Fibroblast of skin of right quadriceps (primary cell): ENCODE data around the gene BIRC5.
A peak's percentile ranks its signal among the peaks of the same experiment; 100 is the strongest.

ENCODE experiments used
- DNase-seq: peaks from one replicate; pipeline ENCODE4 v3.0.0-alpha.2; 2013

Gene BIRC5

DNA sequence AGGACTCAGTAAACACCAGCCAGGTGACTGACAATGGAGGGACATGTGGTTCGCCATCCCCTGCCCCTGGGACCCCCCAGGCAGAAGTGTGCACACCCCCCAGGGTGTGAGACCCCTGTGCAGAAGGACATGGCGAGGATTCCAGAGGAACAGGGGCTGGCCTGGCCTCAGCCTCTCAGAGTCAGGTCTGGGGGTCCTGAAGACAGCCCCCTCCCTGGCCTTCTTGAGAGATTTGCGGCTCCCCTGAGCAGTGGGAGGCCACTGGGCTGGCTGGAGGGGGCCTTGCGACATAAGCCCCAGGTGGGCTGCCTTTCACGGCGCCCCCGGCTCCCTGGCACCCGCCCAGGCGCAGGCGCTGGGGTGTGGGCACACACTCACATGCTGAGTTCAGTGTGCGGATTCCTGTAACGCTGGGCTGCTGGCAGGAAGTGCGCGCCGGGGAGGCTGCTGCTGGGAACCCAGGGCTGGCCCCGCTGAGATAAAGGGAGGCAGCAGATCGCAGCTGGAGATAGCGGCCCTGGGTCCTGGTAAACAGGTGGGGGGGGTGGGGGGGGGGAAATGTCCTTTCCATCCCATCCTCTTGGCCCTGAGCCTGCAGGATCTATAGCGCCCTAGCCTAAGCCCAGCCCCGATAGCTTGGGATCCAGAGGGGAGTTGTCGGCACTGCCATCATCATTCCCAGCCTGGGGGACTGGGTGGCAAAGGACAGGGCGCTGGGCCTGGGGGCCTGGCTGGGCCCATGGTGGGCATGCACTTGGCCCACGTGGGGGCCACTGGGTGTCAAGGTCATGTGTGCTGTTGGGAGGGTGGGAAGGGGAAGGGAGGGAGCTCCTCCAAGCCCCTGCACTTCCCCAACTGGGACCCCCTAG, 44.5 kb downstream of the BIRC5 start:
- peak; percentile 38 for DNase-seq

GRCh38 chr17:78259192-78259554, 45.1 kb downstream of the BIRC5 start:
- DNase-seq, result no peak

DNA sequence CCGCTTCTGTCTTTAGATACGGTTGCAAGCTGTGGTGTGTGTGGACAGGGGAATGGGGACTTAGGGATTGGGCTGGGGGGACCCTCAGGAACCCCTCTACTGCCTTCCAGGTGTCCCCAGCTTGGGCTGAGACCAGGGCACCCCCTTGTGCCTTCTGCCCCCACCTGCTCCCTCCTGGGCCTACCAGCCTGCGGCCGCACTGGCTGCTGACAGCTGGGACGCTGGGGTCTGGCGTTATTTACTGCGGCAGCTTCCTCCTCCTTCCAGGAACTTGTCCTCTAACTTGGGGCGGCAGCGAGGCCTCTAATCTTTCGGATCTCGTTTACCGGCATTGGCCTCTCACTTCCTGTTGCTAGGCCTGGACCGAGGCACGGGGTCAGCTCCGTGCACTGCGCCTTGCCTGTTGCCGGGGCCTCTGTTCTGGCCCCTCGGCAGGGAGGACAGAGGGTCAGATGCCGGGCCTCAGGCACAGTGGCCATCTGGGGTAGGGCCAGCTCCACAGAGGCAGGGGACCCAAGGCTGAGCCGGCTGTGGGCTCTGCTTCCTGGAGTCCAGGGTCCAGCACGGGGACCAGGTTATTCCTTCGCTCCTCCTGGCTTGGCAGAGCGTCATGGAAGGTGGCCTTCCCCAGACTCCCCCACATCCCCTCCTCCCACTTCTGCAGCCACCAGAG, 49.1 kb downstream of the BIRC5 start:
- DNase-seq, result no peak

DNA sequence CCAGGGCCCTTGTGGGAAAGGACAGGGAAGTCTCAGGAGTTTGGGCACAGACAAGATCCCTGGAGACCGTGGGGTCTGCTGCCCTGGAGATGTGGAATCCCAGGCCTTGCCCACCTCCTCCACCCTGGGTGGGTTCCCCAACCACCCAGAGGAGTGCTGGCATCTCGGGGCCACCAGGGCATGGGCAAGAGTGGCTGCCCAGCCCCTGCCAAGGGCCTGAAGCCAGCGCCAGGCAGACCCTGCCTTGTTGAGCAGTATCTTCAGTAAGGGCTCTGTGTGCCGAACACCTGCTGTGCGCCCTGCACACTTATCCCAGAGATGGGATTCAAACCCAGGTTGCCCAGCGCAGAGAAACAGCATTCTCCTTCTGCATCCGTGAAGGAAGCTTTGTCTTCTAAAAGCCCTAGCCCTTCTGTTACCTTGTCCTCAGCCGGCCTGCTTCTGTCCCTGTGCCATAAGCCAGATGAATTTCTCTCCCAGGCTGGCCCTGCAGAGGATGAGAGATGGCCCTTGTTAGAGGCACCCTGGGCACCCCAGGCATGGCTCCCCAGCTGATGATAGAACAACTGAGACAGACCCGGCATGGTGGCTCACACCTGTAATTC, 49.8 kb downstream of the BIRC5 start:
- no peak for DNase-seq

GRCh38 chr17:78264590-78264989, 50.5 kb downstream of the BIRC5 start:
- DNase-seq, result no peak

DNA sequence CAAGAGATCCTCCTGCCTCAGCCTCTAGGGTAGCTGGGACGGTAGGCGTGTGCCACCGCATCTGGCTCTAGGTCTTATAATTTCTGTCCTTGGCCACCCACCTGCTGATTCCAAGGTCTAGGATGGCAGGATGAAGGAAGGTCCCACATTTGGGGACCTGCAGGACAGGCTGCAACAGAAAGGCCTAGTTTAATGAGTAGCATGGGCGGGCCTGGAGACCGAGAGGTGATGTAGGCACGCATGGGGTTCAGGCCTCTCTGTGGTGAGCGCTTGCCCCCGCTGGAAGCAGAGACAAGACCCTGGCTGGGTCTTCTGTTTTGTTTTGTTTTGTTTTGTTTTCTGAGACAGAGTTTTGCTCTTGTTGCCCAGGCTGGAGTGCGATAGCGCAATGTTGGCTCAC, 51.1 kb downstream of the BIRC5 start:
- no peak for DNase-seq

DNA sequence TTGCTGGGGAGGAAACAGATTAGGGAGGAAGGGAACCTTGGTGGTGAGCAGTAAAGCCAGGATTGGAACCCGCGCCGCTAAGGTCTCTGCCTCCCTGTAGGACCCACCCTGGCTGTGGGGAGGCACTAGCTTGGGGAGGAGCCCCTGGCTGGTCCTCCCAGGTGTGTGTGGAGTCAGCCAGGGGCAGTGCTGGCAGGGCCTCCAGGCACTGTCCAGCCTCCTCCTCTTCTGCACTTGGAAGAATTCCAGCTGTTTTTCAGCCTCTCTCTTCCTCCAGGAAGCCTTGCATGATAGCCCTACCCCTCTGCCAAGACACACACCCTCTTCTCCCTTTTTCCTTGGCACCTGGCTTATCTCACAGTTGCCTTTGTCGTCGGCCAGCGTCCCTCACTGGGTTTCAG, 52.2 kb downstream of the BIRC5 start:
- DNase-seq, result no peak

DNA sequence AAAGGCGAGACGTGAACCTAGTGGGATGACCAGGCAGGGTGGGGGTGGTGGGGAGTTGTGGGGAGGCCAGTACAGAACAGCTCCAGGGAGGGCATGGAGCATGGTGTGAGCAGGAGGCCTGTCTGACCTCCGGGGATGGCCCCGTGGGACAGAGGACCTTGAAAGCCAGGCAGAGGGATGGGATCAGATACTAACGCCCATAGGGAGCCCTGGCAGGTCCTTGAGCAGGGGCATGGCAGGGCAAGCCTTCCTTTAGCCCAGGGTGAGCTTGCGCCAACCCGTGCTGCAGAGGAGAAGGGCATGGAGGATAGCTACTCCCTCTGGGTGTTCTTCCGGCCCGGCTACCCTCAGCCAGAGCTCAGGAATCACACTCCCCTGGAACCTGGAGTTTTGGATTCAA, 52.7 kb downstream of the BIRC5 start:
- no peak for DNase-seq

- DNase-seq, result peak; percentile 43
Measured at GRCh38 chr17:78267253-78268073, 53.4 kb downstream of the BIRC5 start.

GRCh38 chr17:78268191-78268874, 54.3 kb downstream of the BIRC5 start:
- DNase-seq, result no peak

DNA sequence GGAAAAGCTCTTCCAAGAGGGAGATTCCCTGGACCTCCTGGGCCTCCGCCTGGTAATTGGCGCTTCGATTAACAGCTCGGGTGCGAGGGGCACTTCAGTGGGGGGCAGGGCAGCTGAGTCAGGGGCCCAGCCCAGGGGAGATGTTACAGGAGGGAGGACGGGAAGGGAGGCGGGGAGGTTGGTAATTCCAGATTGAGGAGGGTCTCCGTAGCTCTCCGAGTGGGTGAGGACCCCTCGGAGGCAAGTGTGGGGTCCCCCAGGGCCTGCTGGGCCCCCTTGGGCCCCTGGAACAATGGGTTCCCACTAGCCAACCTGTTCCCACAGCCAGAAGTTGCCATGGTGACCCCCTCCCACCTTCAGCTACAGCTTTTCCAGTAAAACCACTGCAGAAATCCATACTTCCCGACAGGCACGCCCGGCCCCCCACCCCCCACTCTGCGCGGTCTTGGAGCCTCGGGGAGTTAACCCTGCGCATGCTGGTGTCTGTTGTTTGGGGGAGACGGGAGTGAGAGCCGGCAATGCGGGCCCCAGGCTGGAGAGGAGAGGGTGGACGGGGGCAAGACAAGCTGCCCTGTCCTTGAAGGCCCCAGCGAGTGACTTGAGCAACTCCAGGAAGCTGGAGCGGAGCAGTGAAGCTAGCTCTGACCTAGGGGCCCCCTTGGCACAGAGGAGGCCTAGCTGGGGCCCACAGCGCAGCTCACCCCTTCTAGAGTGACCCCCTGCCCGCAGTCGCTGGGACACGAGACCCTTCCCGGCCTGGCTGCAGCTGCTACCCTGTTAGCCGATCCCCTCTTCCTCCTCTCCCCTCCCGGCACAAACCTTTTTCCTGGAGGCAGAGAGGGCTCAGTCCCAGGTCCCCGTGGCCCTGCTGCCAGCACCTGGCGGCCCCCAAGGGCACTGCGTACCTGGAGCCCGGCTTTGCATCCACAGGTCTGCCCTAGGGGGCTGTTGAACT, 55.2 kb downstream of the BIRC5 start:
- DNase-seq, result peak; percentile 91

DNA sequence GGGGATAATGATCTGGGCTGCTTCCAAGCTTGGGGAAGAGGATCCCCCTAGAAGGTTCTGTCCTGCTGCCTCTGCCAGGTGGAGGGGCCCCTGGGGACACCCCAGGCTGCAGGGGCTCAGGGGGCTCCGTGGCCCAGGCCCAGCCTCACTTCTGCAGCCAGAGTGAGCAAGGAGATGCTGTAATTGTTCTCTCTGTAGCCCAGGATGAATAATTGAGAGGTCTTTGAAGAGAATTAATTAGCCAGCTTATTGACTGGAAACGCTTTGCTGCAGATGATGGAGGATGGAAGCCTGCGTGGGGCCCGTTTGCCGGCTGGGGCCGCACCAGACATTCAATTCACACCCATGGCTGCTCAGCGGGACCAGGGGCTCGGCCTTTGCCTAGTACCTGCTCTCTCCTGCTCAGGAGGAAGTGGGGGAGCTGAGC, 55.9 kb downstream of the BIRC5 start:
- DNase-seq, result no peak

DNA sequence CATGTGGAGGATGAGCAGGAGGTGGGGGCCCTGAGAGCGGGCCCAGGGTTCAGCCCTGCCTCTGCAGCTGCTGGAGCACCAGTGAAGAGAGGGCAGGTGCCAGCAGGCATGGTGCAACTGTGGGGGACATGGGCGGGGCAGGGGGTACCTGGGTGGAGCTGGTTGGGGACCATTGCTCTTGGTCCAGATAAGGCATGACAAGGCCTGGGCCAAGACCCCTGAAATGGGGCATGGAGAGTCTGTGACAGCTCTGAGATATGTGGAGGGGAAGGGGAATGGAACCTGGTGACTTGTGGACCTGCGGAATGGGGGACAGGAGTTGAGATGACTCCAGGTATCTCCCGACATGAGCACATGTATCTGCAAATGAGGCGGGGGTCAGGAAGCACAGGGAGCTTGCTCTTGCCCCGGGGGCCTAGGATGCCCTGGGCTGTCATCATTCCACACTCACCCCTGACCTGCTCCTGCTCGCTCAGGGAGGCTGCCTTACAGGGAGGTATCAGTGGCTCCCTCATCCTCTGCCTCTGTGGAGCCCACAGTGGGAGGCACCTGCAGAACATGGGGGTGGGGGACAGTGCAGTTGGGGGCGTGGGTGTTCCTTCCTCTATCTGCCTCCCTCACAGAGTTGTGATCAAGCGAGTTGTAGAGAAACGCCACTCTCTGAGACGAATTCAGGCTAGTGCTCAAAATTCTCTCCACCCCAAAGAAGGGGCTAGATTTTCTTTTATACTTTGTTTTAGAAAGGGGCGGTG, 57.5 kb downstream of the BIRC5 start:
- DNase-seq, result no peak

- DNase-seq, result no peak
Measured at GRCh38 chr17:78272181-78272913, 58.3 kb downstream of the BIRC5 start.

GRCh38 chr17:78272914-78273258, 58.8 kb downstream of the BIRC5 start:
- no peak for DNase-seq

DNA sequence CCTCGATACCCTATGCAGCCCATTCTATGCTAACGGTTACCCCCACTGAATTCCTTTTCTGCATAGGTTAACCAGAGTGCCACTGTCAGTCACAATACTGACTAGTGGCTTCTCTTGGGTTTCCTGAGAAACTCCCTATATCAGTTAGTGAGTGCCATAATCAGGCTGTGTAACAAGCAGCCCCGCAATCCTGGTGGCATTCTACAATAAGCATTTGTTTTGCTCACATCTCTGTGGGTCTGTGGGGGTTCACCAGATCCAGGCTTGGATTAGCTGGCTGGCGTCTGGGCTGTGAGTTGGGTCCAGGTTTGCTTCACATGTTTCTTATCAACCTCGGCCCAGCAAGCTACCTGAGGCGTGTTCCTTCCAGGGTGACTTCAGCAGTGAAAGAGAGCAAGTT, 59.8 kb downstream of the BIRC5 start:
- DNase-seq, result no peak
